CD1c-positive myeloid dendritic cell (primary cell): ENCODE results near the gene C6orf132.
A peak's percentile ranks its signal among the peaks of the same experiment; 100 is the strongest.

Experiments
- DNase-seq: peaks from one replicate; pipeline ENCODE4 v3.0.0-alpha.2; 2016; ENCODE audit errors: extremely low spot score

Gene C6orf132

GRCh38 chr6:42079941-42080464 is 62.4 kb downstream of the C6orf132 start:
- DNase-seq, result no peak

DNA sequence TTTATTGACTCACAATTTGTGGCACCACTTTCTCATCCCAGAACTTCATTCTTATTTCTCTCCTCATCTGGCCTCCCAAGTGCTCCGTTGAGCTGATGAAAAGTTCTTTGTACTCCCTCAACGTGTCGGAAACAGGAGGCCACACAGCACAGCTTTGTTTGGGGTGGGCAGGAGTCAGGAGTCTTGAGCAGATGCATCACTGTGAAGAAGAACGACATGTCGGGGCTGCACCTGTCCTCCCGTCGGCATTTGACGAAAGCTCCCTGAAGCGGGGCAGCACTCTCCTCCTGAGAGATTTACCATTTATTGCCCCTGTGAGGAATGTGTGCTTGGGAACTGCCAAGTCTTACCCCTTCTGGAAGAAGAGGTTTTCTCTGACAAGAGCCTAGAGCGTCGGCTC is 64.0 kb downstream of the C6orf132 start:
- no peak for DNase-seq

GRCh38 chr6:42075159-42075838 is 67.1 kb downstream of the C6orf132 start:
- peak; percentile 68 for DNase-seq

- DNase-seq, result no peak
These were observed 69.1 kb downstream of the C6orf132 start for GRCh38 chr6:42073287-42073686.

DNA sequence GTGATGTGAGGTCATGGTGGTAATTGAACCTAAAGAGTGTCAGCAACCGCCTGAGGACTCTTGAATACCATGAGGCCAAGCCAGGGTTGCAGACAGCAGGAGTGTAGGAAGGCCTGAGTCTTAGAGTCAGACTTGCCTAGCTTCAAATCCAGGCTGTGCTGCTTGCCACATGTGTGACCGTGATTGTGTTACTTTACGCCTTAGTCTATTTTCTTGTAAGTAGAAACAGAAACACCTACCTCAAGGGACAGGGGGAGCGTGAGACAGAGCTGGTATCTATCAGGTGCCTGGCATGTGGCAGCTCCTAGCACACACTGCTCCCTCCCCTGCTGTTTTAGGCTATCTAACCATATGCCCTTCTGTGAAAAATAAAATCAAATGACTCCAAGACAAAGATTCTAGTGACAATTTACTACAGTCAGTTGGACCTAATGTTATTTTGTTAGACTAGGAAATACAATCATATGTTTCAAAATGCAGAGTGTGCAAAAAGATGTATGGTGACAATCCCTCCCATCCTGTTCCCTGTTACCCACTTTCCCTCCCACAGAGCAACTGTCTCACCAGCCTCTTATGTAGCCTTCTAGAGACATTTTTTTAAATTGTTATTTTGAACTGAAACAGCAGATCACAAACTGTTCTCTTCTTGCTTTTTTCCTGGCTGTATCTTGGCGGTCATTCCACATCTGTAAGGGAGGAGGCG is 70.4 kb downstream of the C6orf132 start:
- no peak for DNase-seq

DNA sequence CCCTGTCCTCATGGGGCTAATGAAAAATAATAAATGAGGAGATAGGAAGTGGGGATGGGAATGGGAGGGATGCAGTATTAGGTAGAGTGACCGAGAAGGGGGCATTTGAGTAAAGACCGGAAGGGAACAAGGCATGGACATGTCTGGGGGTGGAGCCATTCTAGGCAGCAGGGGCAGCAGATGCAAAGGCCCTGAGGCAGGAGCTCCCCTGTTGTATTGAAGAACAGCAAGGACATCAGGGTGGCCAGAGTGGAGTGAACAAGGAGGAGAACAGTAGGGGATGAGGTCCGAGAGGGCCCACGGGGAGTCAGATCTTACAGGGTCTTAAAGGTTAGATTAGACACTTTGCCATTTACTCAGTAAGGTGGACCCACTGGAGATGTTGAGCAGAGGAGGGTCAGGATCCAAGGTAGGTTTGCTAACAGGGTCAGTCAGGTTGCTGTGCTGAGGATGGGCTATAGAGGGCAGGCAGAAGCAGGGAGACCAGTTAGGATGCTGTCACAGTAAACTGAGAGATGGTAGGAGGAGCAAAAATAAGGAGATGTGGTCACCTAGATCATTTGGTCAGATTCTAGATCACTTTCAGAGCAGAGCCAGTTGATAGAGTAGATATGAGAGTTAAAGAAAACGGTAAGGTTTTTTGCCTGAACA is 73.4 kb downstream of the C6orf132 start:
- DNase-seq, result no peak

GRCh38 chr6:42068173-42068572 is 74.2 kb downstream of the C6orf132 start:
- no peak for DNase-seq

- DNase-seq, result no peak
These were observed 76.2 kb downstream of the C6orf132 start for GRCh38 chr6:42066156-42066675.

DNA sequence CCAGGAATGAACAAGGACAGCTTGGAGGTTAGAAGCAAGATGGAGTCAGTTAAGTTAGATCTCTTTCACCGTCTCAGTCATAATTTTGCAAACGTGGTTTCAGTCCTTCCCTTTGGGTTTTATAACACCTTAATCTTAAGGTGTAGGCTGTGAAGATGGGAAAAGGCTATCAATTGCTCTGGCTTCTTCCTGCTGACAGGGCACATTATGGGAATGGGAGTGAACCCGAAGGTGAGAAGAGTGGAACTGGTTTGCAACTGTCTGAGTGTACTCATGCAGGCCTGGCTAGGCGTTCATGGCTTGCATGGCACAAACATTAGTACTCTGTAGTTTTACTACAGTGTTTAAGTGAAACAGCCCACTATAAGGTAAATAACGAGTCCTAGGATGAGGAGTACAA is 82.7 kb downstream of the C6orf132 start:
- no peak for DNase-seq

- no peak for DNase-seq
These were observed 88.8 kb downstream of the C6orf132 start for GRCh38 chr6:42053601-42054000.

GRCh38 chr6:42051268-42051653 is 91.2 kb downstream of the C6orf132 start:
- DNase-seq, result no peak
